GM10248 (cell line): ENCODE results near the gene LAMB2.

Source experiments
- CTCF ChIA-PET: fragments of 300-600 bp; sonication (Branson Sonifier 250); formaldehyde crosslinking; extraction: SDS; loops from one replicate; lab custom pipeline; 2021; ENCODE audit warnings: antibody characterized with exemption; lab: Yijun Ruan, JAX
- POLR2A ChIA-PET: fragments of 350-650 bp; sonication (Branson Sonifier 250); formaldehyde crosslinking; extraction: SDS; loops from one replicate; lab custom pipeline; 2020; ENCODE audit warnings: antibody characterized with exemption; lab: Yijun Ruan, JAX
- DNase-seq: peaks from one replicate; pipeline ENCODE4 v3.0.0; 2012; ENCODE audit errors: extremely low spot score
- TF ChIP-seq, protein P1 (sequence below): IDR thresholded peaks from 2 replicates; pipeline ENCODE4 v1.5.1; 2012; ENCODE audit warnings: mild to moderate bottlenecking, low read depth; ENCODE audit errors: extremely low read depth, missing control alignments, control extremely low read depth

The LAMB2 gene

GRCh38 chr3:49122886-49123545, 9.8 kb downstream of the LAMB2 start:
- no peak for DNase-seq
- ChIA-PET POLR2A (no interaction called here), CTCF (interaction anchor here (0.7 kb wide), 1 partner anchor 17 kb away, joined by 3 read pairs; no protein-coding TSS in a partner anchor)
- TF ChIP-seq, protein P1, sequence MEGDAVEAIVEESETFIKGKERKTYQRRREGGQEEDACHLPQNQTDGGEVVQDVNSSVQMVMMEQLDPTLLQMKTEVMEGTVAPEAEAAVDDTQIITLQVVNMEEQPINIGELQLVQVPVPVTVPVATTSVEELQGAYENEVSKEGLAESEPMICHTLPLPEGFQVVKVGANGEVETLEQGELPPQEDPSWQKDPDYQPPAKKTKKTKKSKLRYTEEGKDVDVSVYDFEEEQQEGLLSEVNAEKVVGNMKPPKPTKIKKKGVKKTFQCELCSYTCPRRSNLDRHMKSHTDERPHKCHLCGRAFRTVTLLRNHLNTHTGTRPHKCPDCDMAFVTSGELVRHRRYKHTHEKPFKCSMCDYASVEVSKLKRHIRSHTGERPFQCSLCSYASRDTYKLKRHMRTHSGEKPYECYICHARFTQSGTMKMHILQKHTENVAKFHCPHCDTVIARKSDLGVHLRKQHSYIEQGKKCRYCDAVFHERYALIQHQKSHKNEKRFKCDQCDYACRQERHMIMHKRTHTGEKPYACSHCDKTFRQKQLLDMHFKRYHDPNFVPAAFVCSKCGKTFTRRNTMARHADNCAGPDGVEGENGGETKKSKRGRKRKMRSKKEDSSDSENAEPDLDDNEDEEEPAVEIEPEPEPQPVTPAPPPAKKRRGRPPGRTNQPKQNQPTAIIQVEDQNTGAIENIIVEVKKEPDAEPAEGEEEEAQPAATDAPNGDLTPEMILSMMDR: no peak

- POLR2A ChIA-PET: no interaction called here
- no peak for DNase-seq
- CTCF ChIA-PET: interaction anchor here (0.7 to 1.4 kb wide), 2 partner anchors 17 to 49 kb away, joined by 3 to 5 read pairs; partner anchors contain the start of gene KLHDC8B
Observed at GRCh38 chr3:49122451-49122850, 10.4 kb downstream of the LAMB2 start.

DNA sequence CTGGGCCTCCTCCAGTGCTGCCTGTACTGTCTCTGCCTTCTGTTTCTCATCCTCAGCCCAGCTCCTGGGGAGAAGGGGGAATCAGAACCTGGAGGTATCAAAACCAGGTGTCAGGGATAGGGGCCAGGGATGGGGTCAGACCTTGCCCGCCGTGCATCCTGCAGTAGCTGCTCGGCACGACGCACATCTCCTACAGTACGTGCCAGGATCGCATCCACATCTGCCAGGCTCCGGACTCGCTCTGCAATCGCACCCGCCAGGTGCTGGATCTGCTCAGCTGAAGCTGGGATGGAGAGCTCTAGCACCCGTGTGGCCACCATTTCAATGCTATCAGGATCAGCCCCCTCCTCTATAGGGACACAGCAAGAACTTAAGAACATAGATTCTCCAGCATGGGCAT, 10.8 kb downstream of the LAMB2 start:
- TF ChIP-seq, protein P1: no peak
- POLR2A ChIA-PET: interaction anchor here (1.7 kb wide), 1 partner anchor 93 kb away, joined by 4 read pairs; the partner anchor contains the start of gene IMPDH2
- CTCF ChIA-PET: interaction anchor here (0.7 to 1.9 kb wide), 4 partner anchors 36 to 134 kb away, joined by 3 to 5 read pairs (median 4); partner anchors contain the start of gene KLHDC8B
- DNase-seq: no peak

More at GRCh38 chr3:49122451-49122850, 10.4 kb downstream of the LAMB2 start:
- TF ChIP-seq, protein P1: no peak

DNA sequence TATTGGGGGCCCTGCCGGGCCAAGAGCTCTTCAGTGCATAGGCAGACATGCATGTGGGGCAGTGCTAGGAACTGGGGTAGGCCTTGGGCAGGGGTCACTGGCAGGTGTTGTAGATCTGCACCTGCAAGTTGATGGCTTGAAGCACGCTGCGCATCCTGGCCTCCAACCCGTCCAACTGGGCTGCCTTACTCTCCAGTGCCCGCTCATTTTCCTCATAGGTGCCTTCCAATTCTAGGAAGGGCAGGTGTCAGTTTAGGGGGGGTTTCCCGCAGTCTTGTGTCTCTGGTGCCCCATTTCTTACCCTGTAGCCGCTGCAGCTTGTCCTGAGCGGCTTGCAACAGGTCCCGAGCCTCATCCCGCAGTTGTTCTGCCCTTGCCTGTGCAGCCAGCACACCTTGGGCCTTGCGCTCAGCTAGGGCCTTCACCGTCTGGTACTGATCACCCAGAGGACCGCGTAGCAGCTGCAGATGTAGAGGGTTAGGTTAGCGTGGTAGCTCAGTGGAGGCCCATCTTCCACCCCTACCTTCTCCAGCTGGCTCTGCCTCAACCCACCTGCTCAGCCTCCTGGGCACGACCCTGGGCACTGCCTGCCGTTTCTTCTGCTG, 11.6 kb downstream of the LAMB2 start:
- TF ChIP-seq, protein P1: no peak
- no peak for DNase-seq
- ChIA-PET CTCF (interaction anchor here (0.7 to 1.9 kb wide), 10 partner anchors 9 to 334 kb away, joined by 3 to 8 read pairs (median 3); partner anchors contain the start of genes KLHDC8B, NDUFAF3 and QRICH1), POLR2A (interaction anchor here (0.9 to 1.7 kb wide), 5 partner anchors 10 to 231 kb away, joined by 3 to 11 read pairs (median 4); partner anchors contain the start of genes IMPDH2 and QRICH1)

DNA sequence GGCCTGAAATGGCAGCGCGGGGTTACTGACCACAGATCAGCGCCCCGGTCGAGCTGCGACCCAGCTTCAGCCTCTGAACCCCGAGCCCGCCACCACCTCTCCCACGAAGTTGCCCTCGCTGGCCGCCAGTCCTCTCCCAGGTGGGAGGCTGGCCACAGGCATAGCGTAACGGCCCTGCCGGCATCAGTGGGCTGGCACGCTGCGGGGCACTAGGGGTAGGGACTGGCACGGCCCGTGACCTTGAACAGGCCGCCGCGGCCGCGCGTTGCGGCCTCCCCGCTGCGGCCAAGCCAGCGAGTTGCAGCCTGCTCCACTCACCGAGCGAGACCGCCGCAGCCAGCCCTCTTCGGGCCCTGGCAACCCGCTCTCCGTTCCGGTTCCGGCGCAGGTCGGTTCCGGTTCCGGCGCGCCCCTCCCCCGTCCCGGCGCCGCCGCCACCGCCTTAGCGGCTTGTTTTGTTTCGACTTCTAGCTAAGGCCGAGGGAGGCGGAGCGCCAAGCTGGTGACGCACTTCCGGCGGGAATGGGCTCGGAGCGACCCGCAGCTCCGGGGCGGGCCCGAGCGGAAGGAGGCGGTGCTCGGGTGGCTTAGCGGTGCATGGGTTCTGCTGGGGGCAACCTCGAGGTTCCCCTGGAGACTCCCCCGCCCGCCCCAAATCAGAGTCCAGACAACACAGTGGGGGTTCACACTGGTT, 12.3 kb downstream of the LAMB2 start, which contains the start of gene USP19:
Gene USP19 (minus strand): TSS at position 386 of the 694 bp plus-strand sequence. CDS start 1,678 bp downstream, outside the sequence.
- POLR2A ChIA-PET: interaction anchor here (0.9 to 1.7 kb wide), 5 partner anchors 9 to 232 kb away, joined by 3 to 11 read pairs (median 4); partner anchors contain the start of genes IMPDH2 and QRICH1
- CTCF ChIA-PET: interaction anchor here (0.6 to 1.9 kb wide), 10 partner anchors 9 to 334 kb away, joined by 3 to 8 read pairs (median 3); partner anchors contain the start of genes KLHDC8B, NDUFAF3 and QRICH1
- TF ChIP-seq, protein P1: no peak
- DNase-seq: peak; percentile 99
